ENCODE measurements around the gene MEGF8.
A peak's percentile ranks its signal among the peaks of the same experiment; 100 is the strongest.

Gene MEGF8

GRCh38 chr19:42294471-42295137 is 30.8 kb upstream of the MEGF8 start:
- TF ChIP-seq CTCF (IDR thresholded peaks at IDR 0.05; ENCODE audit: insufficient read depth, missing control alignments) = no peak
- no peak for FAIRE-seq

GRCh38 chr19:42295342-42295741 is 30.1 kb upstream of the MEGF8 start:
- FAIRE-seq (no peak), DNase-seq (ENCODE audit: insufficient read length, low spot score) (no peak)
- TF ChIP-seq CTCF (IDR thresholded peaks at IDR 0.05; ENCODE audit: insufficient read depth, missing control alignments) = no peak

More at GRCh38 chr19:42294471-42295137, 30.8 kb upstream of the MEGF8 start:
- no peak for DNase-seq (ENCODE audit: insufficient read length, low spot score)

GRCh38 chr19:42295831-42296525 is 29.5 kb upstream of the MEGF8 start:
- TF ChIP-seq CTCF (IDR thresholded peaks at IDR 0.05; ENCODE audit: insufficient read depth, missing control alignments) = peak; percentile 73
- FAIRE-seq (no peak), DNase-seq (ENCODE audit: insufficient read length, low spot score) (peak; percentile 80)

- no peak for DNase-seq (ENCODE audit: insufficient read length, low spot score)
- TF ChIP-seq CTCF (IDR thresholded peaks at IDR 0.05; ENCODE audit: insufficient read depth, missing control alignments) = no peak
- no peak for FAIRE-seq
Observed at GRCh38 chr19:42297039-42297438, 28.4 kb upstream of the MEGF8 start.

GRCh38 chr19:42301646-42302203 is 23.7 kb upstream of the MEGF8 start, which contains the start of gene PRR19:
TSS of gene PRR19 (plus strand) at chr19:42302132. CDS start at chr19:42309585, 7,453 bp downstream.
- no peak for FAIRE-seq
- TF ChIP-seq CTCF (IDR thresholded peaks at IDR 0.05; ENCODE audit: insufficient read depth, missing control alignments) = no peak
- no peak for DNase-seq (ENCODE audit: insufficient read length, low spot score)

DNA sequence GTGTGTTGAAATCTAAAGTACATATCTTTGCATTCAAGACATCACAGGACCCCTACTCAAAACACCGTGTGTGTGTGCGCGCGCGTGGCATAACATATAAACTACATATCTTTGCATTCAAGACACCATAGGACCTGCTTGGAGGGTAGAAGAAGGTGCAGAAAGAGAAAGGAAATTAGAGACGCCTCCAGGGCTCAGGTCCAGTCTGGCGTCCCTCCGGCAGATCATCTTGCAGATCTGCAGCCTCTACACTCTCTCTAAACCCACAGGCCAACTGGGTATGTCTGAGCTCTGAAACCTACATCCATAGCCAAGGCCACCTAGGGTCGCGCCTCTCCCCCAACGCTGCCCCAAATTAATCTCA is 22.4 kb upstream of the MEGF8 start:
- DNase-seq (ENCODE audit: insufficient read length, low spot score) (no peak), FAIRE-seq (no peak)
- TF ChIP-seq CTCF (IDR thresholded peaks at IDR 0.05; ENCODE audit: insufficient read depth, missing control alignments) = no peak

DNA sequence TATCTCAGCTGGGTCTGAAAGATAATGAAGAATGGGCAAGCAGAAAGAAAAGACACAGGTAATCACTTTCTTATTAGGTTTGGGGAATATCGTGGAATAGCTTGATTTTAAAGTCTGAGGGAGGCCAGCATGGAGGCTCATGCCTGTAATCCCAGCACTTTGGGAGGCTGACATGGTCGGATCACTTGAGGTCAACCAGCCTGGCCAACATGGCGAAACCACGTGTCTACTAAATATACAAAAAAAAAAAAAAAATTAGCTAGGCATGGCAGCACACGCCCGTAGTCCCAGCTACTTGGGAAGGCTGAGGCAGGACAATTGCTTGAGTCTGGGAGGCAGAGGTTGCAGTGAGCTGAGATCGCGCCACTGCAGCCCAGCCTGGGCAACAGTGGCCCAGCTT is 21.6 kb upstream of the MEGF8 start:
- TF ChIP-seq CTCF (IDR thresholded peaks at IDR 0.05; ENCODE audit: insufficient read depth, missing control alignments) = no peak
- no peak for FAIRE-seq
- DNase-seq (ENCODE audit: insufficient read length, low spot score) = no peak

Data from D721Med (cell line).